ENCODE results near the gene ATE1. TPM values are rescaled to one million over a fixed set of nuclear protein-coding genes. Genes with fewer than 3 reads are reported as not detected.

Gene ATE1
- total and polyA plus RNA-seq, 2 experiments from 2014 or later = 17.4 to 24.5 TPM

DNA sequence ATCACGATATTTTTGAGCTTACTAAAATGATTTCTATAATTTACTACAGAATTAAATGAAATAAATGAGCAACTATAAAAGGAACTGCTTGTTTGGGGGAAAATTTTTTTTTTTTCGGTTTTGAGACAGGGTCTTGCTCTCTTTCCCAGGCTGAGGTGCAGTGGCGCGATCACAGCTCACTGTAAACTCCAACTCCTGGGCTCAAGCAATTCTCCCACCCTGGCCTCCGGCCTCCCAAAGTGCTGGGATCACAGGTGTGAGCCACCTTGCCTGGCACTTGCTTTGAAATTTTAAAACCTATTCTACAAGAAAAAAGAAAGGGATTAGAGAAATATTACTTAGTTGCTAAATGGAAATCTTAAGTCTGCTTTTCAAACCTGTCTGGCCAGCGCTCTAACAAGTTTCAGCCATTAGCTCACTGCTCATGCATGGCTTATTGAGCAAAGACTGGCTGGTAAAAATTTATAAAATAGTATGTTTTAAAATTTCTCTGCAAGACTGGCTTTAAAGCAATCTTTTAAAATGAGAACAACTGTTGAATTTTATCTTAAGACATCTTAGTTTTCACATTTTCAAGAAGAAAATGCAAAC lies 144.0 kb downstream of the ATE1 start:
- H3F3A ChIP-seq (replicated peaks; ENCODE audit: low read depth) = no peaks in the 10 kb centered on the region
- no peak for TF ChIP-seq ZNF114 (CRISPR knock-in tag; IDR thresholded peaks at IDR 0.05)
- TF ChIP-seq, protein P1, sequence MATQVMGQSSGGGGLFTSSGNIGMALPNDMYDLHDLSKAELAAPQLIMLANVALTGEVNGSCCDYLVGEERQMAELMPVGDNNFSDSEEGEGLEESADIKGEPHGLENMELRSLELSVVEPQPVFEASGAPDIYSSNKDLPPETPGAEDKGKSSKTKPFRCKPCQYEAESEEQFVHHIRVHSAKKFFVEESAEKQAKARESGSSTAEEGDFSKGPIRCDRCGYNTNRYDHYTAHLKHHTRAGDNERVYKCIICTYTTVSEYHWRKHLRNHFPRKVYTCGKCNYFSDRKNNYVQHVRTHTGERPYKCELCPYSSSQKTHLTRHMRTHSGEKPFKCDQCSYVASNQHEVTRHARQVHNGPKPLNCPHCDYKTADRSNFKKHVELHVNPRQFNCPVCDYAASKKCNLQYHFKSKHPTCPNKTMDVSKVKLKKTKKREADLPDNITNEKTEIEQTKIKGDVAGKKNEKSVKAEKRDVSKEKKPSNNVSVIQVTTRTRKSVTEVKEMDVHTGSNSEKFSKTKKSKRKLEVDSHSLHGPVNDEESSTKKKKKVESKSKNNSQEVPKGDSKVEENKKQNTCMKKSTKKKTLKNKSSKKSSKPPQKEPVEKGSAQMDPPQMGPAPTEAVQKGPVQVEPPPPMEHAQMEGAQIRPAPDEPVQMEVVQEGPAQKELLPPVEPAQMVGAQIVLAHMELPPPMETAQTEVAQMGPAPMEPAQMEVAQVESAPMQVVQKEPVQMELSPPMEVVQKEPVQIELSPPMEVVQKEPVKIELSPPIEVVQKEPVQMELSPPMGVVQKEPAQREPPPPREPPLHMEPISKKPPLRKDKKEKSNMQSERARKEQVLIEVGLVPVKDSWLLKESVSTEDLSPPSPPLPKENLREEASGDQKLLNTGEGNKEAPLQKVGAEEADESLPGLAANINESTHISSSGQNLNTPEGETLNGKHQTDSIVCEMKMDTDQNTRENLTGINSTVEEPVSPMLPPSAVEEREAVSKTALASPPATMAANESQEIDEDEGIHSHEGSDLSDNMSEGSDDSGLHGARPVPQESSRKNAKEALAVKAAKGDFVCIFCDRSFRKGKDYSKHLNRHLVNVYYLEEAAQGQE (IDR thresholded peaks at IDR 0.05; ENCODE audit: unreplicated experiment) = no peak
- TF ChIP-seq EZH2phosphoT487 (IDR thresholded peaks at IDR 0.05; ENCODE audit: unreplicated experiment) = no peak
- no peak for TF ChIP-seq POLR2AphosphoS5 (IDR thresholded peaks at IDR 0.05; ENCODE audit: low read depth)
- TF ChIP-seq ZNF331 (CRISPR knock-in tag; IDR thresholded peaks at IDR 0.05; ENCODE audit: low read depth) = no peak
- TF ChIP-seq, protein P2, sequence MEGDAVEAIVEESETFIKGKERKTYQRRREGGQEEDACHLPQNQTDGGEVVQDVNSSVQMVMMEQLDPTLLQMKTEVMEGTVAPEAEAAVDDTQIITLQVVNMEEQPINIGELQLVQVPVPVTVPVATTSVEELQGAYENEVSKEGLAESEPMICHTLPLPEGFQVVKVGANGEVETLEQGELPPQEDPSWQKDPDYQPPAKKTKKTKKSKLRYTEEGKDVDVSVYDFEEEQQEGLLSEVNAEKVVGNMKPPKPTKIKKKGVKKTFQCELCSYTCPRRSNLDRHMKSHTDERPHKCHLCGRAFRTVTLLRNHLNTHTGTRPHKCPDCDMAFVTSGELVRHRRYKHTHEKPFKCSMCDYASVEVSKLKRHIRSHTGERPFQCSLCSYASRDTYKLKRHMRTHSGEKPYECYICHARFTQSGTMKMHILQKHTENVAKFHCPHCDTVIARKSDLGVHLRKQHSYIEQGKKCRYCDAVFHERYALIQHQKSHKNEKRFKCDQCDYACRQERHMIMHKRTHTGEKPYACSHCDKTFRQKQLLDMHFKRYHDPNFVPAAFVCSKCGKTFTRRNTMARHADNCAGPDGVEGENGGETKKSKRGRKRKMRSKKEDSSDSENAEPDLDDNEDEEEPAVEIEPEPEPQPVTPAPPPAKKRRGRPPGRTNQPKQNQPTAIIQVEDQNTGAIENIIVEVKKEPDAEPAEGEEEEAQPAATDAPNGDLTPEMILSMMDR (conservative IDR thresholded peaks at IDR 0.05; ENCODE audit: low read depth in 2 of 2) = no peak
- TF ChIP-seq, protein P3, sequence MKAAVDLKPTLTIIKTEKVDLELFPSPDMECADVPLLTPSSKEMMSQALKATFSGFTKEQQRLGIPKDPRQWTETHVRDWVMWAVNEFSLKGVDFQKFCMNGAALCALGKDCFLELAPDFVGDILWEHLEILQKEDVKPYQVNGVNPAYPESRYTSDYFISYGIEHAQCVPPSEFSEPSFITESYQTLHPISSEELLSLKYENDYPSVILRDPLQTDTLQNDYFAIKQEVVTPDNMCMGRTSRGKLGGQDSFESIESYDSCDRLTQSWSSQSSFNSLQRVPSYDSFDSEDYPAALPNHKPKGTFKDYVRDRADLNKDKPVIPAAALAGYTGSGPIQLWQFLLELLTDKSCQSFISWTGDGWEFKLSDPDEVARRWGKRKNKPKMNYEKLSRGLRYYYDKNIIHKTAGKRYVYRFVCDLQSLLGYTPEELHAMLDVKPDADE (IDR thresholded peaks at IDR 0.05) = no peak
- no peak for TF ChIP-seq STAT1 (IDR thresholded peaks at IDR 0.05; ENCODE audit: unreplicated experiment)
- TF ChIP-seq EZH2 (IDR thresholded peaks at IDR 0.05; ENCODE audit: low read depth, unreplicated experiment) = no peak
- no peak for TF ChIP-seq NANOG (IDR thresholded peaks at IDR 0.05; ENCODE audit: borderline replicate concordance)
- TF ChIP-seq CREB1 (CRISPR knock-in tag; IDR thresholded peaks at IDR 0.05; ENCODE audit: low read depth) = no peak
- TF ChIP-seq, protein P4, sequence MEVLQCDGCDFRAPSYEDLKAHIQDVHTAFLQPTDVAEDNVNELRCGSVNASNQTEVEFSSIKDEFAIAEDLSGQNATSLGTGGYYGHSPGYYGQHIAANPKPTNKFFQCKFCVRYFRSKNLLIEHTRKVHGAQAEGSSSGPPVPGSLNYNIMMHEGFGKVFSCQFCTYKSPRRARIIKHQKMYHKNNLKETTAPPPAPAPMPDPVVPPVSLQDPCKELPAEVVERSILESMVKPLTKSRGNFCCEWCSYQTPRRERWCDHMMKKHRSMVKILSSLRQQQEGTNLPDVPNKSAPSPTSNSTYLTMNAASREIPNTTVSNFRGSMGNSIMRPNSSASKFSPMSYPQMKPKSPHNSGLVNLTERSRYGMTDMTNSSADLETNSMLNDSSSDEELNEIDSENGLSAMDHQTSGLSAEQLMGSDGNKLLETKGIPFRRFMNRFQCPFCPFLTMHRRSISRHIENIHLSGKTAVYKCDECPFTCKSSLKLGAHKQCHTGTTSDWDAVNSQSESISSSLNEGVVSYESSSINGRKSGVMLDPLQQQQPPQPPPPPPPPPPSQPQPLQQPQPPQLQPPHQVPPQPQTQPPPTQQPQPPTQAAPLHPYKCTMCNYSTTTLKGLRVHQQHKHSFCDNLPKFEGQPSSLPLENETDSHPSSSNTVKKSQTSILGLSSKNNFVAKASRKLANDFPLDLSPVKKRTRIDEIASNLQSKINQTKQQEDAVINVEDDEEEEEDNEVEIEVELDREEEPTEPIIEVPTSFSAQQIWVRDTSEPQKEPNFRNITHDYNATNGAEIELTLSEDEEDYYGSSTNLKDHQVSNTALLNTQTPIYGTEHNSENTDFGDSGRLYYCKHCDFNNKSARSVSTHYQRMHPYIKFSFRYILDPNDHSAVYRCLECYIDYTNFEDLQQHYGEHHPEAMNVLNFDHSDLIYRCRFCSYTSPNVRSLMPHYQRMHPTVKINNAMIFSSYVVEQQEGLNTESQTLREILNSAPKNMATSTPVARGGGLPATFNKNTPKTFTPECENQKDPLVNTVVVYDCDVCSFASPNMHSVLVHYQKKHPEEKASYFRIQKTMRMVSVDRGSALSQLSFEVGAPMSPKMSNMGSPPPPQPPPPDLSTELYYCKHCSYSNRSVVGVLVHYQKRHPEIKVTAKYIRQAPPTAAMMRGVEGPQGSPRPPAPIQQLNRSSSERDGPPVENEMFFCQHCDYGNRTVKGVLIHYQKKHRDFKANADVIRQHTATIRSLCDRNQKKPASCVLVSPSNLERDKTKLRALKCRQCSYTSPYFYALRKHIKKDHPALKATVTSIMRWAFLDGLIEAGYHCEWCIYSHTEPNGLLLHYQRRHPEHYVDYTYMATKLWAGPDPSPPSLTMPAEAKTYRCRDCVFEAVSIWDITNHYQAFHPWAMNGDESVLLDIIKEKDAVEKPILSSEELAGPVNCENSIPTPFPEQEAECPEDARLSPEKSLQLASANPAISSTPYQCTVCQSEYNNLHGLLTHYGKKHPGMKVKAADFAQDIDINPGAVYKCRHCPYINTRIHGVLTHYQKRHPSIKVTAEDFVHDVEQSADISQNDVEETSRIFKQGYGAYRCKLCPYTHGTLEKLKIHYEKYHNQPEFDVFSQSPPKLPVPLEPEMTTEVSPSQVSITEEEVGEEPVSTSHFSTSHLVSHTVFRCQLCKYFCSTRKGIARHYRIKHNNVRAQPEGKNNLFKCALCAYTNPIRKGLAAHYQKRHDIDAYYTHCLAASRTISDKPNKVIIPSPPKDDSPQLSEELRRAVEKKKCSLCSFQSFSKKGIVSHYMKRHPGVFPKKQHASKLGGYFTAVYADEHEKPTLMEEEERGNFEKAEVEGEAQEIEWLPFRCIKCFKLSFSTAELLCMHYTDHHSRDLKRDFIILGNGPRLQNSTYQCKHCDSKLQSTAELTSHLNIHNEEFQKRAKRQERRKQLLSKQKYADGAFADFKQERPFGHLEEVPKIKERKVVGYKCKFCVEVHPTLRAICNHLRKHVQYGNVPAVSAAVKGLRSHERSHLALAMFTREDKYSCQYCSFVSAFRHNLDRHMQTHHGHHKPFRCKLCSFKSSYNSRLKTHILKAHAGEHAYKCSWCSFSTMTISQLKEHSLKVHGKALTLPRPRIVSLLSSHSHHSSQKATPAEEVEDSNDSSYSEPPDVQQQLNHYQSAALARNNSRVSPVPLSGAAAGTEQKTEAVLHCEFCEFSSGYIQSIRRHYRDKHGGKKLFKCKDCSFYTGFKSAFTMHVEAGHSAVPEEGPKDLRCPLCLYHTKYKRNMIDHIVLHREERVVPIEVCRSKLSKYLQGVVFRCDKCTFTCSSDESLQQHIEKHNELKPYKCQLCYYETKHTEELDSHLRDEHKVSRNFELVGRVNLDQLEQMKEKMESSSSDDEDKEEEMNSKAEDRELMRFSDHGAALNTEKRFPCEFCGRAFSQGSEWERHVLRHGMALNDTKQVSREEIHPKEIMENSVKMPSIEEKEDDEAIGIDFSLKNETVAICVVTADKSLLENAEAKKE (CRISPR knock-in tag; IDR thresholded peaks at IDR 0.05) = no peak
- no peak overlapping the region for H3K4me3 ChIP-seq
- Mint-ChIP-seq H3K9me3 (no peaks in the 10 kb centered on the region), H3K4me1 (no peaks in the 10 kb centered on the region; the same call in 2 of the 3 replicates), H3K4me3 (no peak overlapping the region), H3K27ac (no peak overlapping the region), H3K36me3 (ENCODE audit: low read depth) (no peaks in the 10 kb centered on the region), H3K27me3 (ENCODE audit: insufficient read depth, low read depth, poor library complexity) (peaks cover 1% of the 10 kb centered on the region)
- H4K20me1 ChIP-seq (replicated peaks; ENCODE audit: insufficient read depth) = no peaks in the 10 kb centered on the region
- DNase-seq (ENCODE audit: low spot score) = no peak
- no peak overlapping the region for H3K4me2 ChIP-seq
- no peak overlapping the region for H3K27ac ChIP-seq (ENCODE audit: low read depth)
- H3K4me1 ChIP-seq (ENCODE audit: insufficient read depth) = no peaks in the 10 kb centered on the region
- no peaks in the 10 kb centered on the region for H3K9me2 ChIP-seq (ENCODE audit: insufficient read depth)
- H3K36me3 ChIP-seq (ENCODE audit: insufficient read depth) = no peaks in the 10 kb centered on the region
- H3K79me2 ChIP-seq (replicated peaks; ENCODE audit: insufficient read depth) = no peaks in the 10 kb centered on the region
- H2AFZ ChIP-seq = no peak overlapping the region
- no peaks in the 10 kb centered on the region for H3K27me3 ChIP-seq (ENCODE audit: insufficient read depth)
- no peak for ATAC-seq

Data from GM23338 (cell line).